OCI-LY3 (cell line): ENCODE results near the gene KDM4B.

Experiments used
- EZH2phosphoT487 ChIP-seq: fragments of 200-600 bp; shearing (Covaris generic); IDR thresholded peaks from 2 replicates; pipeline ENCODE4 v1.6.1; 2018; ENCODE audit warnings: antibody characterized with exemption, mixed run types, low read depth
- TF ChIP-seq, protein P1 (sequence below): fragments of 200-600, 300-600 bp; sonication (generic); IDR thresholded peaks from 2 replicates; pipeline ENCODE4 v1.5.1; 2014; ENCODE audit warnings: antibody characterized with exemption, low read length, low read depth

DNA sequence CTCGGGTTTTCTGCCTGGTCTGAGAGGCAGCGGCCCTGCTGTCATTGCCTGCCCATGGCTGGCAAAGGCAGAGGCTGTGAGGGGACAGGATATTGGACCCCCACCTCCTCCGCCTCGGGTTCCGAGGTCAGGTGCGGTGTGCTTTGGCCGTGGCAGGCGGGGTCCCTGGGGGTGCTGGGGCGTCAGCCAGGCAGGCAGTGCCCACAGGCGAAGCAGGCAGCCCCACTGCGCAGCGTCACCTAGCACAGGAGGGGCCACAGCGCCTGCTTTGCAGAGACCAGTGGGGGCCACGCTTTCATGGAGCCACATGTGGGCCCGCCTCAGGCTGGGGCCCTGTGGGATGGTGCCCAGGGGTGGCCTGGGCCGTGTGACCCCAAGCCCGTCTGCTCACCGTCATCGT, 96.0 kb downstream of the KDM4B start:
- TF ChIP-seq, protein P1, sequence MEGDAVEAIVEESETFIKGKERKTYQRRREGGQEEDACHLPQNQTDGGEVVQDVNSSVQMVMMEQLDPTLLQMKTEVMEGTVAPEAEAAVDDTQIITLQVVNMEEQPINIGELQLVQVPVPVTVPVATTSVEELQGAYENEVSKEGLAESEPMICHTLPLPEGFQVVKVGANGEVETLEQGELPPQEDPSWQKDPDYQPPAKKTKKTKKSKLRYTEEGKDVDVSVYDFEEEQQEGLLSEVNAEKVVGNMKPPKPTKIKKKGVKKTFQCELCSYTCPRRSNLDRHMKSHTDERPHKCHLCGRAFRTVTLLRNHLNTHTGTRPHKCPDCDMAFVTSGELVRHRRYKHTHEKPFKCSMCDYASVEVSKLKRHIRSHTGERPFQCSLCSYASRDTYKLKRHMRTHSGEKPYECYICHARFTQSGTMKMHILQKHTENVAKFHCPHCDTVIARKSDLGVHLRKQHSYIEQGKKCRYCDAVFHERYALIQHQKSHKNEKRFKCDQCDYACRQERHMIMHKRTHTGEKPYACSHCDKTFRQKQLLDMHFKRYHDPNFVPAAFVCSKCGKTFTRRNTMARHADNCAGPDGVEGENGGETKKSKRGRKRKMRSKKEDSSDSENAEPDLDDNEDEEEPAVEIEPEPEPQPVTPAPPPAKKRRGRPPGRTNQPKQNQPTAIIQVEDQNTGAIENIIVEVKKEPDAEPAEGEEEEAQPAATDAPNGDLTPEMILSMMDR = no peak
- TF ChIP-seq EZH2phosphoT487 = no peak
